WTC11 (cell line): ENCODE data around the gene MINDY1. TPM values are rescaled to one million over a fixed set of nuclear protein-coding genes. Genes with fewer than 3 reads are reported as not detected.

Experiments
- ATAC-seq: fragments of 200-7000 bp; cut with Tn5 transposase; 2 replicates; pipeline ENCODE4 v1.10.0; 2021; ENCODE audit warnings: mild to moderate bottlenecking, moderate library complexity
- Bru-seq: library from RNA; stranded (reverse); fragments of 400-500 nt; gene quantifications from one replicate; lab custom pipeline; 2021; lab: Mats Ljungman, UMichigan
- CTCF ChIA-PET: fragments of 300-600 bp; sonication (Branson Sonifier 250); formaldehyde crosslinking; loops from one replicate; lab custom pipeline; 2021; ENCODE audit warnings: antibody characterized with exemption; lab: Charles Lee
- POLR2A ChIA-PET: fragments of 350-600 bp; sonication (Branson Sonifier 250); formaldehyde crosslinking; loops from one replicate; lab custom pipeline; 2021; ENCODE audit warnings: antibody characterized with exemption; lab: Charles Lee
- DNase-seq: peaks from one replicate; pipeline ENCODE4 v3.0.0; 2021; ENCODE audit warnings: low spot score
- H3K27ac Mint-ChIP-seq: 2 replicates; pipeline ENCODE4 v1.8.0; 2021; ENCODE audit warnings: mixed read lengths
- H3K27me3 Mint-ChIP-seq: 2 replicates; pipeline ENCODE4 v1.8.0; 2021; ENCODE audit warnings: low read depth, mild to moderate bottlenecking, moderate library complexity, mixed read lengths
- H3K36me3 Mint-ChIP-seq: 2 replicates; pipeline ENCODE4 v1.8.0; 2021; ENCODE audit warnings: mixed read lengths
- H3K4me1 Mint-ChIP-seq: 2 replicates; pipeline ENCODE4 v1.8.0; 2022; ENCODE audit warnings: mixed read lengths
- H3K4me3 Mint-ChIP-seq: 2 replicates; pipeline ENCODE4 v1.8.0; 2021; ENCODE audit warnings: mild to moderate bottlenecking, moderate library complexity, mixed read lengths
- H3K9me3 Mint-ChIP-seq: 2 replicates; pipeline ENCODE4 v1.8.0; 2021; ENCODE audit warnings: mixed read lengths
- CBFB ChIP-seq: sonication (generic); formaldehyde crosslinking; IDR thresholded peaks from 2 replicates; pipeline ENCODE4 v1.8.1; 2022; ENCODE audit warnings: mild to moderate bottlenecking, low read depth, missing genetic modification reagents
- CDX4 ChIP-seq: fragments of 250-450 bp; sonication (Bioruptor Pico); IDR thresholded peaks from 2 replicates; pipeline ENCODE4 v1.9.0; 2021; ENCODE audit warnings: moderate library complexity, mild to moderate bottlenecking, inconsistent platforms, borderline replicate concordance
- ERG ChIP-seq: fragments of 250-450 bp; sonication (Bioruptor Pico); IDR thresholded peaks from 2 replicates; pipeline ENCODE4 v1.8.0; 2021; ENCODE audit warnings: mild to moderate bottlenecking
- ESRRA ChIP-seq: sonication (generic); formaldehyde crosslinking; IDR thresholded peaks from 2 replicates; pipeline ENCODE4 v1.8.1; 2022; ENCODE audit warnings: mild to moderate bottlenecking, missing genetic modification reagents, borderline replicate concordance
- FOXJ3 ChIP-seq: sonication (generic); formaldehyde crosslinking; IDR thresholded peaks from 2 replicates; pipeline ENCODE4 v1.9.0; 2021; ENCODE audit warnings: missing genetic modification reagents, mild to moderate bottlenecking, borderline replicate concordance
- FOXP1 ChIP-seq: sonication (generic); formaldehyde crosslinking; IDR thresholded peaks from 2 replicates; pipeline ENCODE4 v1.8.0; 2022; ENCODE audit warnings: missing genetic modification reagents, mild to moderate bottlenecking, moderate library complexity, borderline replicate concordance
- MAX ChIP-seq: sonication (generic); formaldehyde crosslinking; IDR thresholded peaks from 2 replicates; pipeline ENCODE4 v1.8.0; 2022; ENCODE audit warnings: mild to moderate bottlenecking, missing genetic modification reagents
- MLX ChIP-seq: sonication (generic); formaldehyde crosslinking; IDR thresholded peaks from 2 replicates; pipeline ENCODE4 v1.8.1; 2023; ENCODE audit warnings: mild to moderate bottlenecking, missing genetic modification reagents, moderate library complexity
- NR3C1 ChIP-seq: sonication (generic); formaldehyde crosslinking; conservative IDR thresholded peaks from 2 replicates; pipeline ENCODE4 v1.8.1; 2023; ENCODE audit warnings: low read depth, mild to moderate bottlenecking, missing genetic modification reagents
- TCF7 ChIP-seq: sonication (generic); formaldehyde crosslinking; IDR thresholded peaks from 2 replicates; pipeline ENCODE4 v1.8.0; 2022; ENCODE audit warnings: mild to moderate bottlenecking, low read depth, missing genetic modification reagents, moderate library complexity
- TEAD4 ChIP-seq: sonication (generic); formaldehyde crosslinking; IDR thresholded peaks from 2 replicates; pipeline ENCODE4 v1.8.0; 2022; ENCODE audit warnings: mild to moderate bottlenecking, missing genetic modification reagents
- ZBTB21 ChIP-seq: sonication (generic); formaldehyde crosslinking; IDR thresholded peaks from 2 replicates; pipeline ENCODE4 v1.8.1; 2023; ENCODE audit warnings: mild to moderate bottlenecking, missing genetic modification reagents, borderline replicate concordance
- ZNF281 ChIP-seq: sonication (generic); formaldehyde crosslinking; IDR thresholded peaks from 2 replicates; pipeline ENCODE4 v1.8.0; 2023; ENCODE audit warnings: mild to moderate bottlenecking, missing genetic modification reagents
- ZNF317 ChIP-seq: sonication (generic); formaldehyde crosslinking; IDR thresholded peaks from 2 replicates; pipeline ENCODE4 v1.8.1; 2023; ENCODE audit warnings: low read depth, mild to moderate bottlenecking, moderate library complexity, missing genetic modification reagents, borderline replicate concordance
- ZSCAN18 ChIP-seq: fragments of 250-450 bp; sonication (Bioruptor Pico); IDR thresholded peaks from 2 replicates; pipeline ENCODE4 v2.1.2; 2022; ENCODE audit warnings: mild to moderate bottlenecking, moderate library complexity
- long read RNA-seq, 3 experiments: library from RNA in 1 of 3; library from capped mRNA in 1 of 3; library from polyadenylated mRNA in 1 of 3; unstranded in 2 of 3; stranded (forward) in 1 of 3; transcript quantifications; one replicate each; pipeline ENCODE4 v2.0.0, GENCODE V29; 2021
- total RNA-seq: library from RNA; stranded (reverse); gene quantifications from 3 replicates; pipeline ENCODE4 v1.2.3, GENCODE V29; 2021

The MINDY1 gene
- 10.1 to 11.2 TPM (median 11.0 TPM) in 3 replicates for total RNA-seq
- percentile 45 among the genes with signal in this experiment for Bru-seq, nascent RNA
- long read RNA-seq, experiment 1, partial matches to known transcripts = 6 of 11 reads
- long read RNA-seq, experiment 1, other reads (novel, unspliced or antisense) = 5 of 11 reads
- long read RNA-seq, experiment 2, partial matches to known transcripts = 3 of 7 reads
- long read RNA-seq, experiment 2, other reads (novel, unspliced or antisense) = 4 of 7 reads
- long read RNA-seq, experiment 3, partial matches to known transcripts = 0 of 3 reads
- long read RNA-seq, experiment 3, other reads (novel, unspliced or antisense) = 3 of 3 reads

GRCh38 chr1:151006327-151007052, at the start of gene MINDY1:
Gene MINDY1, minus strand, starts transcription at chr1:151006902. Its CDS starts 4,285 bp downstream, at chr1:151002617.
- TF ChIP-seq FOXP1 (CRISPR knock-in tag) (peak; percentile 25; the same call in 1 of the 2 replicates), ESRRA (CRISPR knock-in tag) (no peak), ZNF317 (CRISPR knock-in tag) (0 out of 2 replicates have a peak, but pooled peaks have one; percentile 34)
- H3K4me1 Mint-ChIP-seq = peaks cover 38% of the 10 kb centered on the region

GRCh38 chr1:151056149-151056548, 49.4 kb upstream of the MINDY1 start:
- DNase-seq = no peak
- no peak for TF ChIP-seq ZBTB21 (CRISPR knock-in tag)
- TF ChIP-seq TEAD4 (CRISPR knock-in tag) = no peak
- TF ChIP-seq TCF7 (CRISPR knock-in tag) = no peak
- TF ChIP-seq CBFB = no peak
- TF ChIP-seq ZSCAN18 = no peak
- TF ChIP-seq NR3C1 (CRISPR knock-in tag) = no peak
- no peak for TF ChIP-seq MAX (CRISPR knock-in tag)
- TF ChIP-seq ZNF281 (CRISPR knock-in tag) = no peak
- TF ChIP-seq FOXJ3 (CRISPR knock-in tag) = no peak
- TF ChIP-seq MLX (CRISPR knock-in tag) = no peak
- TF ChIP-seq ERG (CRISPR knock-in tag) = no peak
- TF ChIP-seq CDX4 = no peak
- Mint-ChIP-seq H3K4me3 (no peak overlapping the region), H3K9me3 (no peaks in the 10 kb centered on the region), H3K4me1 (peaks cover 30% of the 10 kb centered on the region), H3K27ac (peak overlapping the region; percentile 73), H3K36me3 (peaks cover 52% of the 10 kb centered on the region), H3K27me3 (no peaks in the 10 kb centered on the region)
- no peak for ATAC-seq
- ChIA-PET CTCF (no interaction called here), POLR2A (interaction anchor here (0.6 kb wide), 1 partner anchor 63 kb away, joined by 5 read pairs; no protein-coding TSS in a partner anchor)

More at GRCh38 chr1:151006327-151007052, at the start of gene MINDY1:
- POLR2A ChIA-PET = interaction anchor here (0.5 to 2.6 kb wide), 14 partner anchors 9 to 1067 kb away, joined by 3 to 14 read pairs (median 3); partner anchors contain the start of genes ANXA9, C1orf56, GABPB2 and GOLPH3L
- Mint-ChIP-seq H3K36me3 (no peaks in the 10 kb centered on the region), H3K27ac (peak within 1 kb of the TSS; percentile 99), H3K4me3 (peak within 1 kb of the TSS; percentile 94), H3K27me3 (no peaks in the 10 kb centered on the region), H3K9me3 (no peaks in the 10 kb centered on the region)
- DNase-seq = peak; percentile 73
- peak; percentile 89 for ATAC-seq
- CTCF ChIA-PET = interaction anchor here (0.6 to 4.4 kb wide), 33 partner anchors 8 to 750 kb away, joined by 3 to 74 read pairs (median 4); partner anchors contain the start of genes ANXA9, BNIPL, C1orf56 and CDC42SE1
